HG03571 (cell line): Measurements from ENCODE around the gene CDKN2B-AS1.
A peak's percentile ranks its signal among the peaks of the same experiment; 100 is the strongest.
"Not testable (repeated sequence)": the region's sequence is repeated elsewhere in the genome, so short reads cannot be mapped to it uniquely, and the experiment has no call there.

Experiments
- ATAC-seq: cut with Tn5 transposase; IDR thresholded peaks from one replicate; pipeline ENCODE4 v1.9.1; 2021; ENCODE audit not compliant: unreplicated experiment

CDKN2B-AS1 gene

DNA sequence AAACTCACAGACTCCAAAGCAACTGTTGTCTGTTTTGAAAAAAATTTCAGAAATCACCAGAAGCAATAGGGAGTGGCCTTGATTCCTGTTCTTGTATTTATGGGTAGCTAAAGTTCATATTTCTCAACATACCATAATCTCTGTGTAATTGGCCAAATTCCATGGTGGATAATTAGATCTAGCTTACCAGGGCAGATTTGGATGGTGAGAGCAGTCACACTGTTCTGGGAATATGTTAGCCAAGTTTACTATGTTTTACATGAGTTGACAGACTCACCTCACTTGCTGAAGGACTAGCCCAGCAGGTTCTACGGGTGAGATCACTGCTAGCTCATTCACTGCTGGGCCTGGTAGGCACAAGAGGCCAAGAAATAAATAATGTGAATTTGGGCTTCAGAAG lies 47.2 kb downstream of the CDKN2B-AS1 start:
- no peak for ATAC-seq

GRCh38 chr9:22043928-22044327 lies 49.3 kb downstream of the CDKN2B-AS1 start:
- no peak for ATAC-seq

DNA sequence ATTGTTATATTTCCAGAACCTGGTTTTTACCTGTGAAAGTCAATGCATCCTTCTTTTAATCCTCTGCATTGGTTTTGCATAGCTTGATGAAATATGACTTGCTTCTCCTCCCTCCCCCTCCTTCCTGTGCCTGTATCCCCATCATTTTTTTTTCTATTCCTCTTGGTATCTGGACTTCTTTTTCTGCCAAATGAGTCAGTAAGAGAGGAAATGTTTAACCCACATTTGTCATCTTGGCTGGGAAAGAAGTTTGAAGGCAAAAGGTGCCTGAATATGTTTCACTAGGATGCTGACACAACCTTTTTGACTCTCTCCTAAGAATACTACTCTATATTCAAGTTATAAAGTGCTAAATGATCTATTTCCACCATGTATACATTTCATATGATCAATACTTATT lies 50.0 kb downstream of the CDKN2B-AS1 start:
- ATAC-seq: no peak

DNA sequence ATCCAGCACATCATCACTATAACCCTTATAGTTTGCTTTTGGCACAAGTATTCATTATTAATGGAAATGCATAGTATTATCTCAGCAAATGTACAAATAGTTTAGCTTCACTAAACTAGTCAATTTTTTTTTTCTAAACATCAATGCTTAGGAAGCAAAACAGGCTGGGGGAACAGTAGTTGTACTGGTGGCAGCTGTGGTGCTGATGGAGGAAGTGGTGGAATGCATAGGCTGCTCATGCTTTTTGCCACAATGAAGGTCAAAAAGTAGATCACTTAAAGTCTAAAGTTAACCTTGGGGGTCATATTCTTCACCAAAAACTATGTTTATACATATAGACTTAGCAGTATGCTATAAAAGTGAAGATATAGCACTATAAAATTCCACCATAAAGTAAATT lies 50.8 kb downstream of the CDKN2B-AS1 start:
- ATAC-seq: no peak

- ATAC-seq: no peak
These were observed 51.8 kb downstream of the CDKN2B-AS1 start for GRCh38 chr9:22046243-22046885.

DNA sequence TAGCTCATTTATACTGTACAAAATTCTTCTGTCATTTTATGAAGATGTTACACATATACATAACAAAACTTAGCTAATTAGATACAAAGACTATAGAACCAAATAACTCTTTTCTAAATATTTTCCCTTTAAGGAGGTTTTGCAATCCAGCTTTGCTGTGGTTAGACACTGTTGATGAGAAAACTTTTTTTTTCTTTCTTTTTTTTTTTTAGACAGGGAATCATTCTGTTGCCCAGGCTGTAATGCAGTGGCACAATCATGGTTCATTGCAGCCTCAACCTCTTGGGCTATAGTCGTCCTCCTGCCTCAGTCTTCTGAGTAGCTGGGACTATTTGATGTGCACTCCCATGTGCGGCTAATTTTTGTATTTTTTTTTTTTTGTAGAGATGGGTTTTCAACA lies 53.0 kb downstream of the CDKN2B-AS1 start:
- ATAC-seq: no peak

GRCh38 chr9:22049411-22049810 lies 54.8 kb downstream of the CDKN2B-AS1 start:
- no peak for ATAC-seq

DNA sequence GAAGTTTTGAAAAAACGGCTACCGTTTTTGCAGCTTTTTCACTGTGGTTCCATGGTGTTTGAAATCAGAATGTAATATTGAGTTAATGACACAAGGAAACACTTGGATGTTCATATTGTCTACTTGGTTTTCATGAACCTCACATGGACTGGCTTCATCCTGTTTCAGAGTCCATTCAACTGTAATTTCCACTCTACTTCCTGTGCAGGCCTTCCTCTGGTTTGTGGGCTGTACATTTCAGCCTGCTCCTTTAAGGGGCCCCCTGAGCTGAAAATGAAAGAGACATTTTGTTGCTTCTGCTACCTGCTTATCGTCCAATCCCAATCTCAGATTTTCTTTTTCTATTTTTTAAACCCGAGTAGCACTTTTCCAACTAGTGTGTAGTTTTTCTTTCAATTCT lies 56.3 kb downstream of the CDKN2B-AS1 start:
- ATAC-seq: peak; percentile 75

DNA sequence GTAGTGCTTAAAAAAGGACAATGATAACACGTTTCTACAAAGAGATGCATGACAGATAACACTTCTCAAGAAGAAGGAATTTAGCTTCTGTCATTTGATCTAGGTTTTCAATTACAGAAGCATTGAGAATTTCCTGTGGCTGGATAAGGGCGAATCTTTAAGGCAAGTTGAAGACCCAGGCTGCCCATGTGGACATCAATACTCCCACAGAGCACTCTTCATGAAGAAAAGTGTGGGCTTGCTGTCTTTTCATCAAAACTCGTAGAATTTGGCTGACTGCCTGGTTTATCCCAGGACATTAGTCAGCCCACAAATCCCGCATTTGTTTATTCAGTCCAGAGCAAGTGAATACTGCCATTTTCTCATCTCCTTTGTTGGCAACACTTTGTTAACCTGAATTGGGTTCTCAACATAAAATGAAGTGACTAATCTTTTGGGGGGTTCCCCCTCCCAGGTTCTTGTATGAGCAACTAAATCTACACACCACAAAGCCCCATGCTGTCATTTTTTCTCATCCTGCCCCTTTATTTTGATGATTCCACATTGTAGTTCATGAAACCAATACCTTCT lies 57.9 kb downstream of the CDKN2B-AS1 start:
- ATAC-seq: no peak

- no peak for ATAC-seq
These were observed 58.6 kb downstream of the CDKN2B-AS1 start for GRCh38 chr9:22053178-22053577.

GRCh38 chr9:22054076-22054475 lies 59.5 kb downstream of the CDKN2B-AS1 start:
- no peak for ATAC-seq

- ATAC-seq: no peak
These were observed 59.9 kb downstream of the CDKN2B-AS1 start for GRCh38 chr9:22054529-22054928.

DNA sequence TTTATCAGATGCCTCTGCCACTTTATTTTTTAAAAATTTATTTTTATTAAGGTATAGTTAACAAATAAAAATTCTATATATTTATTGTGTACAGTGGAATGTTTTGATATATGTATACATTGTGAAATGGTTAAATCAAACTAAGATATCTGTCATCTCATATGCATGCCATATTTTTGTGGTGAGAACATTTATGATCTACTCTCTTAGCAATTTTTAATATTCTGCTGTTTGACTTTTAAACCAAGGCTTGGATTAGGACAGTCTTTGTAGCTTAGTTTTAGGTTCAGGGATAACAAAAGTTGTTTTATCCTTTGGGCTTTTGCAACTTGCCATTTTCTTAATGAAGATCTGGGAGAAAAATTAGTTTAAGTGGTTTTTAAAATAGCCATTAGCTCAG lies 60.5 kb downstream of the CDKN2B-AS1 start:
- ATAC-seq: no peak

- no peak for ATAC-seq
These were observed 61.8 kb downstream of the CDKN2B-AS1 start for GRCh38 chr9:22056402-22056801.

- ATAC-seq: not testable (repeated sequence)
These were observed 63.4 kb downstream of the CDKN2B-AS1 start for GRCh38 chr9:22057972-22058371.

DNA sequence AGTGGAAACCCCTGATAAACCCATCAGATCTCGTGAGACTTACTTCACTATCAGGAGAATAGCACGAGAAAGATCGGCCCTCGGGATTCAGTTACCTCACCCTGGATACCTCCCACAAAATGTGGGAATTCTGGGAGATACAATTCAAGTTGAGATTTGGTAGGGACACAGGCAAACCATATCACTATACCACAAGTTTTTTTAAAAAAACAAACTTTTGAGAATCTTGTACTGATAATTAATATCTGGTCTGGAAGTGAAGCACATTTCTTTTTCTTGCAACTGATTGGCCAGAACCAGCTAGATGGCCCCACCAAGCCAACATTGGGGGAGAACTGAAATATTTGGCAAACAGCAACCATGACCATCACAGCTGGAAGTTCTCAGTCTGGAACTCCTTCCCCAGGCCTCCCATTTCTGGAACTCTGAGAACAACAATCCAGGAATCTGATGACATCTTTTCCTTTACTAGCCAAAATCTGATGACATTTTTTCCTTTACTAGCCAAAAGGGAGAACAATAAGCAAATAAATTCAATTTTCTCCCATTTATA lies 66.3 kb downstream of the CDKN2B-AS1 start:
- no peak for ATAC-seq

DNA sequence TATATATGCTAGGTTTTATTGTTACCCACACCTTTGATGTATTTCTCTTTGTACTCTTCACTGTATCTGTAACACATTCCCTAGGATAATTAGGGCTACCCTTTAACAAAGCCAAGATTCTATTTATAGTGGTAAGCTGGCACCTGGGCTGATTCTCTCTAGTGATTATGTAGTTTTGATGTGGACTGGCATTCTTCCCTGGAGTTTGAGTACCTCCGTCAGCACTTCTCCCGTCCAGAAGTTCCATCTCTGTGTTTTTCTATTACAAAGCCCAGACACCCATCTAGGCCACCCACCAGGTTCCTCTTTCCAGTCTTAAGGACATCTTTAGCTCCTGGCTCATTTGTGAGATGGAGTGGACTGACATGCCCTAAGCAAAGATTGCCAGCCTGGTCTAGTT lies 70.4 kb downstream of the CDKN2B-AS1 start:
- ATAC-seq: no peak

DNA sequence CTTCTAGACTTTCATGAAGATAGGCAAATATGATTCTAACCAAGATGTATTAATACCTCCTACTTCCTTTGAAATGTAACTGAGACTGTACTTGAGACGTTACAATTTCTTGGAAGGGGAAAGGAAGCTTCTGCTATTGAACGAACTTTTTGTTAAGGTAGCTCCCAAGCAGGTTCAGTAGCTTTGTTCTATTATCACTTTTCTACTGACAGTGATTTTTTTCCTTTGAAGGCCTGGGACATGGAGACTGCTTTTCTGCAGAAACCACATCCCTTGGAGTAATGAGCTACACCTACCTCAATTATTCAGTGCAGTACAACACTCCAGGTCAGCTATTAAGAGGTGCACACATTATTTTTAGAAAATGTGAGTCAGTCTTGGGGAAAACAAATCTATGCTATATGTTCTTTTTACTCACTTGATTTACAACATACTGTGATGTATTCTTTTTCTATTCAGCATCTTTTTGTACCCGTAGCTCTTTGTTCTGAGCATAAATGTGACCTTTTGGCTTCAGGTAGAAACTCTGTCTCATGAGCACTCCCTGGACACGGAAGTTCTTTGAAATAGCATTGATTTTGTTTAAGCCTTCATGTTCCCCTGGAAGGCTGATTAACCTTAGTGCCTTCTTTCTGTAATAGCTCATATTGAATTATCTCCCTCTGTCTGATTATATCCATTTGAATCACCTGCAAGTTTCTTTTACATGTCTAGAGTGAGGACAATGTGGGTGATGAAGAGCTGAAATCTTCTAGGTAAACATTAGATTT lies 71.0 kb downstream of the CDKN2B-AS1 start:
- ATAC-seq: no peak

DNA sequence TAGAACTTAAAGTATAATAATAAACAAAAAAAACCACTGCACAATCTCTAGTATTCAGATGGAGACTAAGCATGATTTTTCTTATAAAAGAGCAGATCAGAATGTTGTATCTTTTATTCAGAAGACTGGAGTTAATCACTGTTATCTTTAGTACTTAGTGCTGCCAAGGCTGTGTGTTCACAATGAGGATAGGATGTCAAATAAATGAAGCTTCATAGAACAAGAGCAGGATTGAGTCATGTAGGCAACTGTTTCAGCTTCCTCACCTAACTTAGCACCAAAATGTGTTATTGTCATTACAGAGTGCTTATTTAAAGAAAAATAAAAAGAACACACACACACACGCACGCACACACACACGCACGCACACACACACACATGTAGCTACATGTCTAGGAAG lies 72.6 kb downstream of the CDKN2B-AS1 start:
- no peak for ATAC-seq

DNA sequence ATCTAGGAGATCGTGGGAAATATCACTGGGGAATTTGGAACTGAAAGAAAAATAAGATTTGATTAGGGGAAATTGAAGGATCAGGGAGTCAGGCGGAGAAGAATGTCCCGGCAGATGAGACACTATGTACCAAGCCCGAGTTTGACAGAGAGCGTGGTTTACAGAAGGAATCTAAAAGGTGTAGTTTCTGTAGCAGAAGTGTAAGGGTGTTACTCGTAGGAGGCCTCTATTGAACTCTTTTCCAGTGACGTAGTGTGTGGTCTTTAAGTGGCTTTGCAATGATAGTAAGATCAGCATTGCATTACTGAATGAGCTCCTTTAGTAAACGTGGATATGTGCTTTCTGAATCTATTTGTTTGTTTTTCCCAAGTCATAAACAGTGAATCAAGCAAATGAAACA lies 73.8 kb downstream of the CDKN2B-AS1 start:
- ATAC-seq: no peak

GRCh38 chr9:22073349-22073748 lies 78.8 kb downstream of the CDKN2B-AS1 start:
- no peak for ATAC-seq

DNA sequence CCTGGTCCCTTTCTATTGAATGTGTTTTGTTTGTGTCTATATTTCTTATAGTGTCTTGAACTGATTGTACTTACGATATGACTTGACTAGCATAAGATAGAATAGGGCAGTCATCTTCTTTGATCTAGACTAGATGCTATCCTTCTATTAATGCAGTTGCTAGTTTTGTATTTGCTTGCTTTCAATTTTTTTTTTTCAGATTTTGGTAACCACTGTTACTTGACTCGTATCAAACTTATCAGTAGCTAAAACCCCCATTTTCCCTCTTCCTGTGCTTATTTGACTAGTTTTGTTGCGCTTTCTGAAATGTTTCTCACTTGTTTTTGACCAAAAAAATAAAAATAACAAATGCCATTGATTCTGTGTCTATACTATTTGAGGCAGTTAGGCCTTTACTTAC lies 83.5 kb downstream of the CDKN2B-AS1 start:
- no peak for ATAC-seq
